GM23248 (cell line): ENCODE data around the gene HMG20B. TPM values are rescaled to one million over a fixed set of nuclear protein-coding genes. Genes with fewer than 3 reads are reported as not detected.

Source experiments
- DNase-seq: peaks from one replicate; pipeline ENCODE4 v3.0.0-alpha.2; 2015
- H2AFZ ChIP-seq: fragments of 200-600 bp; sonication (generic); 2 replicates; pipeline ENCODE4 v1.6.1; 2016; ENCODE audit warnings: antibody characterized with exemption
- H3F3A ChIP-seq: fragments of 200-600 bp; sonication (generic); 2 replicates; pipeline ENCODE4 v1.6.1; 2016; ENCODE audit warnings: mild to moderate bottlenecking, antibody characterized with exemption, mixed run types; ENCODE audit not compliant: insufficient read depth
- H3K27ac ChIP-seq: fragments of 200-600 bp; sonication (generic); 2 replicates; pipeline ENCODE4 v1.5.1; 2016; ENCODE audit warnings: mild to moderate bottlenecking
- H3K27me3 ChIP-seq: fragments of 200-600 bp; sonication (generic); replicated peaks from 2 replicates; pipeline ENCODE4 v1.6.1; 2016; ENCODE audit warnings: mild to moderate bottlenecking; ENCODE audit not compliant: insufficient read depth
- H3K36me3 ChIP-seq: fragments of 200-600 bp; sonication (generic); 2 replicates; pipeline ENCODE4 v1.6.1; 2016; ENCODE audit warnings: low read depth, mild to moderate bottlenecking
- H3K4me1 ChIP-seq: fragments of 200-600 bp; sonication (generic); 2 replicates; pipeline ENCODE4 v1.6.1; 2016; ENCODE audit warnings: mild to moderate bottlenecking; ENCODE audit not compliant: insufficient read depth
- H3K4me2 ChIP-seq: fragments of 200-600 bp; sonication (generic); one replicate; pipeline ENCODE4 v1.6.1; 2016; ENCODE audit warnings: mild to moderate bottlenecking; ENCODE audit not compliant: unreplicated experiment
- H3K4me3 ChIP-seq: fragments of 200-600 bp; sonication (generic); 2 replicates; pipeline ENCODE4 v1.5.1; 2016; ENCODE audit warnings: mild to moderate bottlenecking
- H3K79me2 ChIP-seq: fragments of 200-600 bp; sonication (generic); 2 replicates; pipeline ENCODE4 v1.6.1; 2016; ENCODE audit warnings: mild to moderate bottlenecking; ENCODE audit not compliant: insufficient read depth
- H3K9ac ChIP-seq: fragments of 200-600 bp; sonication (generic); 2 replicates; pipeline ENCODE4 v1.6.1; 2016; ENCODE audit warnings: mild to moderate bottlenecking
- H3K9me2 ChIP-seq: fragments of 200-600 bp; sonication (generic); 2 replicates; pipeline ENCODE4 v1.6.1; 2016; ENCODE audit warnings: mixed run types, mild to moderate bottlenecking, moderate library complexity; ENCODE audit not compliant: insufficient read depth
- H3K9me3 ChIP-seq: fragments of 200-600 bp; sonication (generic); one replicate; pipeline ENCODE4 v1.6.1; 2017; ENCODE audit warnings: low read depth
- H4K20me1 ChIP-seq: fragments of 200-600 bp; sonication (generic); 2 replicates; pipeline ENCODE4 v1.6.0; 2016; ENCODE audit not compliant: insufficient read depth
- EZH2 ChIP-seq: fragments of 200-600 bp; sonication (generic); IDR thresholded peaks from 2 replicates; pipeline ENCODE4 v1.6.1; 2018; ENCODE audit warnings: antibody characterized with exemption, mild to moderate bottlenecking; ENCODE audit not compliant: insufficient read depth, poor library complexity, severe bottlenecking
- EZH2phosphoT487 ChIP-seq: fragments of 200-600 bp; sonication (generic); IDR thresholded peaks from 2 replicates; pipeline ENCODE4 v1.6.1; 2018; ENCODE audit warnings: antibody characterized with exemption, moderate library complexity, mild to moderate bottlenecking, low read depth; ENCODE audit not compliant: insufficient read depth
- WGBS, 2 experiments: methylation state at CpG; one replicate each; pipeline ENCODE4 v1.1.6; 2015 to 2017; ENCODE audit warnings: low lambda C conversion rate in 2 of 2, low coverage in 1 of 2; ENCODE audit errors: missing lambda C conversion rate in 2 of 2; 5-methylcytosine and 5-hydroxymethylcytosine counted together
- in situ Hi-C: fragments of 300-500 bp; cut with MboI; formaldehyde crosslinking; loops from 2 replicates; pipeline ENCODE4 v1.15.0; 2020
- polyA plus RNA-seq: library from polyadenylated mRNA; unstranded; fragments of >200 nt; fragmentation: Nextera tagmentation; extraction: Ambion mirVana; gene quantifications from 2 replicates; pipeline ENCODE4 v1.2.1, GENCODE V29; 2016
- total RNA-seq: library from RNA; depleted of rRNA; stranded (reverse); fragments of >200 nt; shearing (Covaris generic); gene quantifications from 2 replicates; pipeline ENCODE4 v1.2.3, GENCODE V29; 2014

The HMG20B gene
- total and polyA plus RNA-seq, 2 experiments from 2014 or later = 83.9 to 112 TPM

- H3K27me3 ChIP-seq = no peaks in the 10 kb centered on the region
- TF ChIP-seq EZH2phosphoT487 = no peak
- TF ChIP-seq EZH2 = no peak
- H3K4me3 ChIP-seq = peak overlapping the region; percentile 70
- DNase-seq = peak; percentile 37
- H4K20me1 ChIP-seq = no peaks in the 10 kb centered on the region
- no peak overlapping the region for H3K27ac ChIP-seq
- H3K9me3 ChIP-seq = no peaks in the 10 kb centered on the region
- 13 to 14% methylated on average over 23 to 25 of the region's 35 CpGs for WGBS, 2 experiments
- peak overlapping the region; percentile 68 for H3K4me2 ChIP-seq
- H3K9me2 ChIP-seq = no peaks in the 10 kb centered on the region
- no peaks in the 10 kb centered on the region for H3K36me3 ChIP-seq
- H3F3A ChIP-seq = no peaks in the 10 kb centered on the region; the same call in 1 of the 2 replicates
- in situ Hi-C loops = loop anchor here (25.0 kb wide), 1 partner anchor 294 kb away; no protein-coding TSS in a partner anchor
- no peaks in the 10 kb centered on the region for H3K79me2 ChIP-seq
- H3K4me1 ChIP-seq = no peaks in the 10 kb centered on the region
- peak overlapping the region; percentile 80 for H2AFZ ChIP-seq
- peak overlapping the region; percentile 79 for H3K9ac ChIP-seq
Observed at GRCh38 chr19:3606174-3606689, 33.5 kb downstream of the HMG20B start.

GRCh38 chr19:3606690-3607289 lies 34.0 kb downstream of the HMG20B start, which contains the start of gene TBXA2R:
Gene TBXA2R (minus strand): TSS chr19:3606875. CDS start chr19:3600634, 6,241 bp downstream.
- Histone ChIP-seq H3K9ac (peak within 1 kb of the TSS; percentile 79), H3K4me2 (peak within 1 kb of the TSS; percentile 68), H3K36me3 (no peaks in the 10 kb centered on the region), H3K27me3 (no peaks in the 10 kb centered on the region), H4K20me1 (no peaks in the 10 kb centered on the region), H3K4me1 (no peaks in the 10 kb centered on the region), H3K9me3 (no peaks in the 10 kb centered on the region), H3K4me3 (peak within 1 kb of the TSS; percentile 70), H3K27ac (0 out of 2 replicates have a peak within 1 kb of the TSS, but pooled peaks have one; percentile 17), H3F3A (no peaks in the 10 kb centered on the region; the same call in 1 of the 2 replicates), H2AFZ (peak within 1 kb of the TSS; percentile 80), H3K79me2 (no peaks in the 10 kb centered on the region), H3K9me2 (no peaks in the 10 kb centered on the region)
- peak; percentile 86 for DNase-seq
- no peak for TF ChIP-seq EZH2phosphoT487
- TF ChIP-seq EZH2 = no peak
- 0 to 3% methylated on average over 21 to 26 of the region's 46 CpGs for WGBS, 2 experiments
- in situ Hi-C loops = loop anchor here (25.0 kb wide), 1 partner anchor 294 kb away; no protein-coding TSS in a partner anchor

- 31 to 34% methylated on average over 18 to 22 of the region's 22 CpGs for WGBS, 2 experiments
- in situ Hi-C loops = loop anchor here (25.0 kb wide), 1 partner anchor 295 kb away; no protein-coding TSS in a partner anchor
Observed at GRCh38 chr19:3607303-3608078, 34.7 kb downstream of the HMG20B start.

GRCh38 chr19:3608079-3608641 lies 35.4 kb downstream of the HMG20B start:
- no peaks in the 10 kb centered on the region for H3K36me3 ChIP-seq
- H3K79me2 ChIP-seq = no peaks in the 10 kb centered on the region
- DNase-seq = no peak
- 98% methylated on average over 3 of the region's 3 CpGs for WGBS, 2 experiments
- H3K9ac ChIP-seq = no peak overlapping the region
- no peak overlapping the region for H2AFZ ChIP-seq
- in situ Hi-C loops = loop anchor here (25.0 kb wide), 1 partner anchor 296 kb away; no protein-coding TSS in a partner anchor
- H3K9me2 ChIP-seq = no peaks in the 10 kb centered on the region
- H3K27me3 ChIP-seq = no peaks in the 10 kb centered on the region
- no peaks in the 10 kb centered on the region for H3K9me3 ChIP-seq
- no peak overlapping the region for H3K4me3 ChIP-seq
- H3K4me1 ChIP-seq = no peaks in the 10 kb centered on the region
- H3F3A ChIP-seq = no peaks in the 10 kb centered on the region; the same call in 1 of the 2 replicates
- no peak for TF ChIP-seq EZH2
- no peak for TF ChIP-seq EZH2phosphoT487
- peak overlapping the region; percentile 68 for H3K4me2 ChIP-seq
- H3K27ac ChIP-seq = no peak overlapping the region
- H4K20me1 ChIP-seq = no peaks in the 10 kb centered on the region

More at GRCh38 chr19:3607303-3608078, 34.7 kb downstream of the HMG20B start:
- Histone ChIP-seq H3K9me2 (no peaks in the 10 kb centered on the region), H3K9ac (peak overlapping the region; percentile 79), H4K20me1 (no peaks in the 10 kb centered on the region), H3K4me3 (peak overlapping the region; percentile 70), H3K79me2 (no peaks in the 10 kb centered on the region), H2AFZ (peak overlapping the region; percentile 80), H3K36me3 (no peaks in the 10 kb centered on the region), H3K4me2 (peak overlapping the region; percentile 68), H3K9me3 (no peaks in the 10 kb centered on the region), H3K4me1 (no peaks in the 10 kb centered on the region), H3F3A (no peaks in the 10 kb centered on the region; the same call in 1 of the 2 replicates), H3K27me3 (no peaks in the 10 kb centered on the region), H3K27ac (0 out of 2 replicates have a peak overlapping the region, but pooled peaks have one; percentile 17)
- TF ChIP-seq EZH2 = no peak
- TF ChIP-seq EZH2phosphoT487 = no peak
- peak; percentile 44 for DNase-seq
